Hepatocyte (in vitro differentiated cells): ENCODE data around the gene IGDCC3. TPM values are rescaled to one million over a fixed set of nuclear protein-coding genes. Genes with fewer than 3 reads are reported as not detected.

Experiments used
- DNase-seq: peaks from one replicate; pipeline ENCODE4 v3.0.0-alpha.2; 2016; ENCODE audit warnings: low spot score
- H2AFZ ChIP-seq: fragments of 200-600 bp; sonication (generic); 2 replicates; pipeline ENCODE4 v1.6.0; 2016; ENCODE audit warnings: antibody characterized with exemption, mild to moderate bottlenecking
- H3K27ac ChIP-seq: fragments of 200-600 bp; sonication (generic); 2 replicates; pipeline ENCODE4 v1.5.1; 2016; ENCODE audit warnings: mild to moderate bottlenecking
- H3K27me3 ChIP-seq: fragments of 200-600 bp; sonication (generic); 2 replicates; pipeline ENCODE4 v1.6.1; 2016
- H3K36me3 ChIP-seq: fragments of 200-600 bp; sonication (generic); replicated peaks from 2 replicates; pipeline ENCODE4 v1.5.1; 2016; ENCODE audit warnings: low read depth; ENCODE audit not compliant: insufficient read depth
- H3K4me1 ChIP-seq: fragments of 200-600 bp; sonication (generic); 2 replicates; pipeline ENCODE4 v1.5.1; 2016; ENCODE audit warnings: mild to moderate bottlenecking, moderate library complexity; ENCODE audit not compliant: insufficient read depth
- H3K4me2 ChIP-seq: fragments of 200-600 bp; sonication (generic); 2 replicates; pipeline ENCODE4 v1.6.0; 2016
- H3K4me3 ChIP-seq: fragments of 200-600 bp; sonication (generic); 2 replicates; pipeline ENCODE4 v1.5.1; 2016; ENCODE audit warnings: mild to moderate bottlenecking
- H3K79me2 ChIP-seq: fragments of 200-600 bp; sonication (generic); 2 replicates; pipeline ENCODE4 v1.6.0; 2017; ENCODE audit warnings: mild to moderate bottlenecking
- H3K9me2 ChIP-seq: fragments of 200-600 bp; sonication (generic); replicated peaks from 2 replicates; pipeline ENCODE4 v1.6.0; 2017; ENCODE audit warnings: mild to moderate bottlenecking; ENCODE audit not compliant: insufficient read depth
- H3K9me3 ChIP-seq: fragments of 200-600 bp; sonication (generic); 2 replicates; pipeline ENCODE4 v1.5.1; 2016; ENCODE audit warnings: low read depth, mild to moderate bottlenecking
- H4K20me1 ChIP-seq: fragments of 200-600 bp; sonication (generic); 2 replicates; pipeline ENCODE4 v1.6.0; 2016; ENCODE audit warnings: mild to moderate bottlenecking; ENCODE audit not compliant: insufficient read depth, poor library complexity, severe bottlenecking
- CTCF ChIP-seq: fragments of 200-600 bp; sonication (generic); IDR thresholded peaks from 2 replicates; pipeline ENCODE4 v1.5.1; 2016; ENCODE audit warnings: antibody characterized with exemption, mild to moderate bottlenecking; ENCODE audit not compliant: poor library complexity
- EZH2 ChIP-seq: fragments of 200-600 bp; sonication (generic); IDR thresholded peaks from 2 replicates; pipeline ENCODE4 v1.6.1; 2016; ENCODE audit warnings: antibody characterized with exemption, mild to moderate bottlenecking, borderline replicate concordance
- EZH2phosphoT487 ChIP-seq: fragments of 200-600 bp; sonication (generic); IDR thresholded peaks from one replicate; pipeline ENCODE4 v1.6.1; 2018; ENCODE audit warnings: antibody characterized with exemption, mild to moderate bottlenecking, low read depth, moderate library complexity; ENCODE audit not compliant: unreplicated experiment, severe bottlenecking
- WGBS: methylation state at CpG from one replicate; pipeline ENCODE4 v1.1.6; 2016; ENCODE audit warnings: low lambda C conversion rate; ENCODE audit errors: missing lambda C conversion rate; 5-methylcytosine and 5-hydroxymethylcytosine counted together
- polyA plus RNA-seq: library from polyadenylated mRNA; unstranded; fragments of >200 nt; fragmentation: Nextera tagmentation; extraction: Ambion mirVana; gene quantifications from 2 replicates; pipeline ENCODE4 v1.2.1, GENCODE V29; 2016
- total RNA-seq: library from RNA; depleted of rRNA; stranded (reverse); fragments of >200 nt; gene quantifications from 2 replicates; pipeline ENCODE4 v1.2.3, GENCODE V29; 2014

The IGDCC3 gene
- total and polyA plus RNA-seq, 2 experiments from 2014 or later: 8.1 to 14.8 TPM

GRCh38 chr15:65414841-65415621 lies 37.2 kb upstream of the IGDCC3 start:
- H3K4me1 ChIP-seq: peaks cover 28% of the 10 kb centered on the region
- DNase-seq: peak; percentile 82
- peaks cover 42% of the 10 kb centered on the region for H3K79me2 ChIP-seq

GRCh38 chr15:65413760-65414144 lies 36.0 kb upstream of the IGDCC3 start:
- H3K79me2 ChIP-seq: peaks cover 32% of the 10 kb centered on the region
- H3K27me3 ChIP-seq: no peaks in the 10 kb centered on the region

More at GRCh38 chr15:65414841-65415621, 37.2 kb upstream of the IGDCC3 start:
- Histone ChIP-seq H3K9me3 (no peaks in the 10 kb centered on the region), H2AFZ (peak overlapping the region; percentile 30), H3K4me2 (peak overlapping the region; percentile 69), H3K4me3 (no peak overlapping the region), H3K36me3 (no peaks in the 10 kb centered on the region), H3K27ac (peak overlapping the region; percentile 93), H3K9me2 (no peaks in the 10 kb centered on the region), H3K27me3 (no peaks in the 10 kb centered on the region), H4K20me1 (no peaks in the 10 kb centered on the region)
- 19% methylated on average over 14 of the region's 14 CpGs for WGBS
- TF ChIP-seq EZH2: no peak
- no peak for TF ChIP-seq CTCF
- no peak for TF ChIP-seq EZH2phosphoT487

GRCh38 chr15:65413051-65413759 lies 35.4 kb upstream of the IGDCC3 start:
- no peak for DNase-seq
- Histone ChIP-seq H3K79me2 (peaks cover 32% of the 10 kb centered on the region), H3K4me3 (no peak overlapping the region), H3K36me3 (no peaks in the 10 kb centered on the region), H3K9me3 (no peaks in the 10 kb centered on the region), H4K20me1 (no peaks in the 10 kb centered on the region), H3K4me2 (no peak overlapping the region), H2AFZ (no peak overlapping the region), H3K9me2 (no peaks in the 10 kb centered on the region), H3K4me1 (peaks cover 25% of the 10 kb centered on the region), H3K27ac (no peak overlapping the region), H3K27me3 (no peaks in the 10 kb centered on the region)
- TF ChIP-seq EZH2phosphoT487 (no peak), EZH2 (no peak), CTCF (no peak)

More at GRCh38 chr15:65413760-65414144, 36.0 kb upstream of the IGDCC3 start:
- Histone ChIP-seq H4K20me1 (no peaks in the 10 kb centered on the region), H3K9me3 (no peaks in the 10 kb centered on the region), H3K4me1 (peaks cover 25% of the 10 kb centered on the region), H2AFZ (no peak overlapping the region), H3K27ac (peak overlapping the region; percentile 93), H3K4me2 (no peak overlapping the region), H3K9me2 (no peaks in the 10 kb centered on the region), H3K36me3 (no peaks in the 10 kb centered on the region), H3K4me3 (no peak overlapping the region)
- DNase-seq: no peak
- TF ChIP-seq CTCF (no peak), EZH2phosphoT487 (no peak), EZH2 (no peak)
- 80% methylated on average over 6 of the region's 6 CpGs for WGBS
